Cardiac septum (tissue), 1 donor: Measurements from ENCODE around the gene ZNF697. TPM values are rescaled to one million over a fixed set of nuclear protein-coding genes. Genes with fewer than 3 reads are reported as not detected.

ENCODE experiments used
- DNase-seq: peaks from one replicate; pipeline ENCODE4 v3.0.0-alpha.2; 2020; ENCODE audit warnings: low spot score
- intact Hi-C: fragments of 100-400 bp; cut with DNase I; formaldehyde crosslinking; loops from one replicate; pipeline ENCODE4 v1.14.0; 2022
- total RNA-seq: library from RNA; stranded (reverse); fragmentation: NEBNext Ultra II Directional; extraction: Animal tissue kit (Norgen Biotek cat#: 25700); gene quantifications from one replicate; pipeline ENCODE4 v1.2.1, GENCODE V29; 2021
- donor health status: DM: no; HTN: no; CAD: no.

The ZNF697 gene
- total RNA-seq, 1 donor from 2014 or later = 15.1 TPM

- DNase-seq = no peak
- intact Hi-C loops = no loop called here
Measured at GRCh38 chr1:119670898-119671297, 22.8 kb upstream of the ZNF697 start.

- intact Hi-C loops = no loop called here
- DNase-seq = no peak
Measured at GRCh38 chr1:119667173-119667572, 19.1 kb upstream of the ZNF697 start.

GRCh38 chr1:119664067-119664466 is 16.0 kb upstream of the ZNF697 start:
- no peak for DNase-seq
- intact Hi-C loops = loop anchor here (5.0 kb wide), 1 partner anchor 187 kb away; no protein-coding TSS in a partner anchor

- DNase-seq = no peak
- intact Hi-C loops = loop anchor here (5.0 kb wide), 1 partner anchor 185 kb away; no protein-coding TSS in a partner anchor
Measured at GRCh38 chr1:119662034-119662437, 14.0 kb upstream of the ZNF697 start.

- intact Hi-C loops = loop anchor here (5.0 kb wide), 1 partner anchor 183 kb away; no protein-coding TSS in a partner anchor
- no peak for DNase-seq
Measured at GRCh38 chr1:119660253-119661083, 12.4 kb upstream of the ZNF697 start.

GRCh38 chr1:119659628-119660027 is 11.6 kb upstream of the ZNF697 start:
- intact Hi-C loops = loop anchor here (5.0 kb wide), 1 partner anchor 182 kb away; no protein-coding TSS in a partner anchor

GRCh38 chr1:119656410-119656955 is 8.4 kb upstream of the ZNF697 start:
- no peak for DNase-seq
- intact Hi-C loops = no loop called here

More at GRCh38 chr1:119659628-119660027, 11.6 kb upstream of the ZNF697 start:
- DNase-seq = no peak

- no peak for DNase-seq
- intact Hi-C loops = no loop called here
Measured at GRCh38 chr1:119655154-119655553, 7.1 kb upstream of the ZNF697 start.

GRCh38 chr1:119653839-119654170 is 5.7 kb upstream of the ZNF697 start:
- no peak for DNase-seq
- intact Hi-C loops = no loop called here

- no peak for DNase-seq
- intact Hi-C loops = no loop called here
Measured at GRCh38 chr1:119653135-119653838, 5.2 kb upstream of the ZNF697 start.

GRCh38 chr1:119652587-119652986 is 4.5 kb upstream of the ZNF697 start:
- DNase-seq = no peak
- intact Hi-C loops = no loop called here

GRCh38 chr1:119651641-119652040 is 3.6 kb upstream of the ZNF697 start:
- intact Hi-C loops = no loop called here
- DNase-seq = no peak

GRCh38 chr1:119651133-119651532 is 3.1 kb upstream of the ZNF697 start:
- intact Hi-C loops = no loop called here
- no peak for DNase-seq

- intact Hi-C loops = loop anchor here (1.0 to 5.0 kb wide), 2 partner anchors 17 to 36 kb away; no protein-coding TSS in a partner anchor
- no peak for DNase-seq
Measured at GRCh38 chr1:119648620-119649004, 546 bp upstream of the ZNF697 start.

- intact Hi-C loops = loop anchor here (5.0 kb wide), 1 partner anchor 35 kb away; no protein-coding TSS in a partner anchor
- no peak for DNase-seq
Measured at GRCh38 chr1:119647228-119647733, 785 bp downstream of the ZNF697 start.

- intact Hi-C loops = loop anchor here (5.0 kb wide), 1 partner anchor 34 kb away; no protein-coding TSS in a partner anchor
- DNase-seq = no peak
Measured at GRCh38 chr1:119646521-119647227, 1.4 kb downstream of the ZNF697 start.

GRCh38 chr1:119639109-119639508 is 9.0 kb downstream of the ZNF697 start:
- no peak for DNase-seq
- intact Hi-C loops = no loop called here

- DNase-seq = no peak
- intact Hi-C loops = no loop called here
Measured at GRCh38 chr1:119637710-119638109, 10.4 kb downstream of the ZNF697 start.

GRCh38 chr1:119636491-119637089 is 11.5 kb downstream of the ZNF697 start:
- no peak for DNase-seq
- intact Hi-C loops = no loop called here
